ENCODE data around the gene KCNQ5.

KCNQ5 gene

GRCh38 chr6:72639920-72640614 lies 18.2 kb downstream of the KCNQ5 start:
- FAIRE-seq (no peak), DNase-seq (ENCODE audit: insufficient read length, low spot score) (no peak)

- no peak for FAIRE-seq
Measured at GRCh38 chr6:72640615-72640930, 18.7 kb downstream of the KCNQ5 start.

GRCh38 chr6:72642435-72642834 lies 20.6 kb downstream of the KCNQ5 start:
- no peak for DNase-seq (ENCODE audit: insufficient read length, low spot score)
- no peak for FAIRE-seq

More at GRCh38 chr6:72640615-72640930, 18.7 kb downstream of the KCNQ5 start:
- no peak for DNase-seq (ENCODE audit: insufficient read length, low spot score)

DNA sequence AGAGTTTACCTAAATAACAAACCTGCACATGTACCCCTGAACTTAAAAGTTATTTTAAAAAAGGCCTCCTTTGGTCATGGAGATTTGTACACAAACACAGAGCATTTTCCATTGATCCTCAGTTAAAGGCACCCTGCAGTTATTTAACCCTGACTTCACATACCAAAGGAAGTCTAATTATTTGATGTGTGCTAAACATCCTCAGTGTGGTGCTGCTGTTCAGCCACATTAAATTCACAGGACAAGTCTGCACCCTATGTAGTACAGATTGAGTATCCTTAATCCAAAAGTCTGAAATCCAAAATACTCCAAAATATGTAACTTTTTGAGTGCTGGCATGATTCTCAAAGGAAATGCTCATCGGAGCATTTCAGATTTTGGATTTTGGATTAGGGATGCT lies 21.4 kb downstream of the KCNQ5 start:
- FAIRE-seq = no peak
- no peak for DNase-seq (ENCODE audit: insufficient read length, low spot score)

DNA sequence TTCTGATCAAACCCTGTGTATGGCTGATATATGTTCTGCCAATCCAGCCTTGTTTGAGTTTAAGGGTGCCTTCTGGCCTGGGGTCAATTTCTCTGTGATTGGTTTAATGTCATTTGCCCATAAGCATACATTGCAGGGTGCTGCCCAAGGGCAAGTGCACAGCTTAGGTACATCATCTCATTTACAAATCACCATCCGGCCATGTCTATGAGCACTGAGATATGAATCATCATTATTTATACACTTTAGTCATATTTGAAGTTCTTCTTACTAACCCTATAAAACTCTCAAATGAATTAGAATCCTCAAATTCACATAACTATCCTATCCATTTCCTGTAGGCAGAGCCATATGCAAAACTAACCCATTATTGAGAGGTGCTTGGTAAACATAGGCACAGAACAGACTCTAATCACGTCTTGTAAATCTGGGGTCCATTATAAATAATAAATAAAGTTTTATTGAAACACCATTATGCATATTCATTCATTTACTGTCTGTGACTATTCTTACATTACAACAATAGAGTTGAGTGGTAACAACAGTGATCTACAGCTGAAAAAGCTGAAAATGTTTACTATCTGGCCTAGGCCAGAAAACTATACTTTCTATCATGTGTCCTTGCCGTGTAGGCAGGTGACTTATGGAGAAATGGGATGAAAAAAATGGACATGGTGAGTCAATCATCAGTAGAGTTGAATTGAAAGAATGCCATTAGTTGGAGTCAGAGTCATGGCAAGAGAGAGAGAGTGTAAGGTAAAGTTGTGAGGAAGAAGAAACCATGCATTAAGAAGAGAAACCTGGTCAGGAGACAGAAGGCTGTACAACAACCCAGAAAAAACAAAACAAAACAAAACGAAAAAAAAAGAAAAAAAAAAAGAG lies 25.0 kb downstream of the KCNQ5 start:
- FAIRE-seq = no peak
- DNase-seq (ENCODE audit: insufficient read length, low spot score) = no peak

DNA sequence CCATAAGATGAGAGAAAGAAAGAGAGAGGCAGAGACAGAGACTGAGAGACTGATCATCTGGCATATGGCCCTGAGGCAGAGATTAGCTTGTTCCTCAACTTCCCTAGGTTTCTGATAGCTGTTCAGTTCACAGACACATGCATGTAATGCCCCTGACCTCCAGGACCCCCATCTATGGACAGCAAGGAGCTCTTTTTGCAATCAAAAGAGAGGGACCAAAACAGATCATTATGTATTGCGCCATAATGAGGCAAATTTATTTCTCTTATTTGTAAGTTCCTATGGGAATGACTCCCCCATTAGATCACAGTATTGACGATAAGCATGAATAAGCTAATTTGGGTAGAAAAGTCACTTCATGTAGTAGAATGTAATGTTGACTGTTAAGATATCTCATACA lies 25.6 kb downstream of the KCNQ5 start:
- DNase-seq (ENCODE audit: insufficient read length, low spot score) = no peak
- no peak for FAIRE-seq

DNA sequence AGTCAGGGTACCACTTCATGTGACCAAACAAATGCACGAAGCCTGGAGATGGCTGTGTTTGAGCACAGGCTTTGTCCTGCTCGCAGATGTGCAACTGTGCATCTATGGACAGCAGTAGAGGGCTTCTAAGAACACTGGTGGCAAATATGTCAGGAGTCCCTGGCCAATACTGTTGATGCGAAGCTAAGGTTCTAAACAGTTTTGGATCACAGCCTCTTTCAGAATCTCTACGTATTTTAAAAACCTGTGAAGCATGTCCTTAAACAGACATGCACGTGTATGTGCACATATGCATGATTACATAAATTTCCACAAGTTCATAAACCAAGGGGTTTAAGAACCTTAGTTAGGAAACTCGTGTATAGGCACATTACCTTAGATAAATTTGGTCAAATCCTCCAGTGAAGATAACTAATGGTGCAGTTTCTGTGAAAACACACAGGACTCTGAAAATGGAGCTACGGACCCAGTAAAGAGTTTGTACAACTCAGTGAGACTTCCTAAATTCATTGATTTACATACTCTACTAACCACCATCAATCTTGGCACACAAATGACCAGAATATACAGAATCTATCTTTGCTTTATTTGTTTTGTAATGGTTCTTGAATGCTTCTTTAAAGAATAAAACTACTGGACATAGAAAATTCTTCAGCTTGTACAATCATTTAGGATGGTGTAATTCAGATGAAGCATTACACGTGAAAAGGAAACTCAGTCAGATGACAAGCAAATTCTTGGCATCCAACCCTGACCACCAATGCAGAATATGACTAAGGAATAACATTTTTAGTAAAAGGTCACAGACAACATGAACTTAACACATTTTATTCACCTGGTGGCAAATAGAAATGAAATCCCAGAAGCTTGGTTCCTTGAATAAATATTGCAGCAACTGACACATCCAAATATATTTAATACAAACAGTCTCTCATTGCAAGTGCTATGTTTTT lies 27.4 kb downstream of the KCNQ5 start:
- DNase-seq (ENCODE audit: insufficient read length, low spot score) = peak; percentile 6
- FAIRE-seq = peak; percentile 36

DNA sequence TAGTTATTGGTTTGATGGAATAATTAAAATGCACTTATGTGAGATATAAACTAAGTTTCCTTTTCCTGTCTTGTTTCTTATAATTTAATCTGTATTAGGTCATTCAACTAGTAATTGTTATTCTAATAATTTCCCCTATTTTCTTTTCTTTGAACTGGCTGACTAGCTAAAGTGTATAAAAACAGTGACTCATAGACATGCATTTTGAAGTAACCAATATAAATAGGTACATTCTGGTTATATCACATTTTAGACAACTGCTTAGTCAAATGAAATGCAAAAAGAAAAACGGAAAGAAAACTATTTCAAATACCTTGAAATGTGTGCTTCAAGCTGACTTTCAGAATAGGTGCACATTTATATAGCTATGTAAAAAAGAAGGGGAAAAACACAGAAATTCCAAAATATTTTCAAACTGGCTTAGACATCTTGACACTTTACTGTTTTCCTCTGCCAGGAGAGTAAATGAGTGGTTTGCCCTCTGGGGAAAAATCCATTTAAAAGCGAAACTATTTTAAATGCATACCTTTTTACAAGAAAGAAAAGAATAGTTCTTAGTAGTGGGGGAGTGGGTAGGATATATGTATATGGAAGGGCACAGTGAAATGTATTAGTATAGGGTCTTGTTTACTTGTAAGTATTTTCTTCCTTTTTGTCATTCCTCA lies 28.3 kb downstream of the KCNQ5 start:
- no peak for FAIRE-seq
- no peak for DNase-seq (ENCODE audit: insufficient read length, low spot score)

GRCh38 chr6:72651174-72651573 lies 29.3 kb downstream of the KCNQ5 start:
- DNase-seq (ENCODE audit: insufficient read length, low spot score) (no peak), FAIRE-seq (no peak)

DNA sequence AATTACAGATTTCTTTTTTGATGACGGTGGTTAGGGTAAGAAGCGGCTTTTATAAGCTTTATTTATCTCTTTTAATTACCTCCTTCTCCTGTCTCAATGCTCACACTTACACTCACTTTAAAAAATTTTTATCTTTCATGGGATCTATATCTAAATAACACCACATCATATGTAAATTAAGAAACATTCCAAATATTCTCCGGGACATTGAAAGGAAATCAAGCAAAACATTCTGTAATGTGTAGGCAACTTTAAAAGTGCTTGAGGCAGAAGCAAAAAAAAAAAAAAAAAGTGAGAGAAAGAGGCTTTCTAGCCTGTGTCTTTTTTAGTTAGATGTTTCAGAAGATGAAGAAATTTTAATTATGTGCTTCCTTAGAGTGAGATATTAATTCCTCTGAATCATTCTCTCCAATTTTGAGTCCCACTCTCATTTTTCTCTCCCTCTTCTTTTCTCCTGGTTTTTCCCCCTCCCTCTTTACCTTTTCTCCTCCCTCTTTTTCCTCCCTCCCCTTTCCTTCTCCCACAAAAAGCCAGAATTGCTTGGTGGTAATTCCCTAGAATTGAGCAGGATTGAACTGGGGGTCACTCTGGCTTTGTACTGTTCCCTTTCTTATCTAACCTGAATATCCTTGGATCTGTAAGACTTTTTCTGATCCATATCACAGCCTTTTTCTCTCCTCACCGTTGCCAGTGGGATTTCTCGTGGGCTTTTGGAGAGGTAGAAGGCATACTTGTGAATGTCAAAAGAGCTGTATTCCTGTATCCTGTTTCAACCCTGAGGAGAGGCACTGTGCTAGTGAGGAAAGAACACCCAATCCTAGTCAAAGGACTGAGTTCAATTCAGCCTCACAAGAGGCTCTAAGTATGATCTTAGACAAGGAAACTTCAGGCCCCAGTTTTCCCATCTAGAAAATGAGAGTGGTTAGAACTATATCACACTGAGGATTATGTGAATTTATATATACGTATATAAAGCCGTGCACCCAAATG lies 30.4 kb downstream of the KCNQ5 start:
- FAIRE-seq (no peak), DNase-seq (ENCODE audit: insufficient read length, low spot score) (no peak)

DNA sequence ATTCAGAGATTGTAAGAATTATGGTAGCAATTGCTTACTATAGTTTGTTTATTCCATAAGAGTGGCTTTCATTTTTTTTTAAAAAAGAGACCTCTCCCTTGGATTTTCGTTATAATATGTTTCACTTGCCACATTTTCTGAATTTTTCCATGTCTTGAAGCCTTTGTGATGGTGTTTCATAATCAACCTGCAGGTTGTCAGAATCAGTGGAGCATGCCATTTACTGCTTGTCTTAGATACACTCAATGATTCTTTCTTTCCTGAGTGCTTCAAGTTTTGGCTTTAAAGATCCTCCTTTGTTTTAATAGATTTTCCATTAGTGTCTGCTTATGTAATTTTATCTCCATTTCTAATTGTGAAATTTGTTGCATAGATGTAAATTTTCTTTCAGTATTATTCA lies 31.2 kb downstream of the KCNQ5 start:
- FAIRE-seq (no peak), DNase-seq (ENCODE audit: insufficient read length, low spot score) (no peak)

- no peak for DNase-seq (ENCODE audit: insufficient read length, low spot score)
- FAIRE-seq = no peak
Measured at GRCh38 chr6:72654071-72654621, 32.3 kb downstream of the KCNQ5 start.

DNA sequence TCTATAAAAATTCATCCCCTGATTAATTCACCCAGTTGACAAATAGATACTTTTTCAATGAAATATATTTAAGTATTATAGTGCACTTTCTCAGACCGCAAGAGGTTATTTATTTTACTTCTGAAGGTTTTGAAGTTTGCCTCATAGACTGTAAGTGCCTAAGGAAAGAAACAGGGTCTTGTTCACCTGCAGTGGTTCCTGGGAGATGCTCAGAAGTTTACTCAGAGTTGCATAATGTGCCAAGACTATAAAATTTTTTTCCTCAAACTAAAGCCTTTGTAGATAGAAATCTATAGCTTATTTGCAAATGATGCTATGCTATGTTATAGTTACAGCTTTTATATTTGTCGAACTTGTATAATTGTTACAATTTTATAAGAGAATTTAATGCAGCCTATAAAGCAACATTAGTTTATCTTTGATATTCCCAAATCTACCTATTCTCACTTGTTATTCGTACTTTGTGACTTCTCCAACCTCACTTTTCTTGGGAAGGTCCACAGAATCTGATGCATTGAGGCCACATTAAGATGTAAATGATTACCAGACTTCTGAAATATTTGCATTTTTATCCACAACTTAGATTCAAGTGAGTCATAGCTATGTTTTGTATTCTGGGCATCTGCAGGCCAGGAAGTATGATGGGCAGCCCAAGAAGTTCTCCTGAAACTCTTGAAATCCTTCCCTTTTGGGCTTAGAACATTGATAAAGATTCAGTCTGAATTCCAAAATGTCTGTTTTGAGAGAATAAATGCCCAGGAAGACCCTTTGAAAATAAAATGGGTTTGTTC lies 35.7 kb downstream of the KCNQ5 start:
- FAIRE-seq (no peak), DNase-seq (ENCODE audit: insufficient read length, low spot score) (no peak)

- no peak for DNase-seq (ENCODE audit: insufficient read length, low spot score)
- no peak for FAIRE-seq
Measured at GRCh38 chr6:72659754-72660153, 37.9 kb downstream of the KCNQ5 start.

- FAIRE-seq = no peak
- no peak for DNase-seq (ENCODE audit: insufficient read length, low spot score)
Measured at GRCh38 chr6:72661411-72661810, 39.5 kb downstream of the KCNQ5 start.

DNA sequence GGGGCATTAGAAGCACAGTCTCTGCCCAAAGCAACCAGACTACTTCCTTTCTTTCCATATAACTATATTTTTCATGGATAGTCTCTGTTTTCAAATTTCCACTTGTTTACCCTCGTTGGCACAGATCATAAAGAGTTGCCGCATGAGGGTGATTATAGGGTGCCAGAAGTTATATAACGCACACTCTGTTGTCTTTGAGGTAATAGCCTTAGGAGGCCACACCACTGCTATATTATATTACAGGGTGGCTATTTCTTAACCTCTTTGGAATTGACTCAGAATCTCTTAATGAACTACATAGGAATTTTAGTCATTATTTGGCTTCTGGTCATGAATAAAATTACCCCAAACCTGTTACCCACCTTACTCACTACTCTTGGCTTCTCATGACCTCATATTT lies 43.7 kb downstream of the KCNQ5 start:
- no peak for FAIRE-seq
- DNase-seq (ENCODE audit: insufficient read length, low spot score) = no peak

DNA sequence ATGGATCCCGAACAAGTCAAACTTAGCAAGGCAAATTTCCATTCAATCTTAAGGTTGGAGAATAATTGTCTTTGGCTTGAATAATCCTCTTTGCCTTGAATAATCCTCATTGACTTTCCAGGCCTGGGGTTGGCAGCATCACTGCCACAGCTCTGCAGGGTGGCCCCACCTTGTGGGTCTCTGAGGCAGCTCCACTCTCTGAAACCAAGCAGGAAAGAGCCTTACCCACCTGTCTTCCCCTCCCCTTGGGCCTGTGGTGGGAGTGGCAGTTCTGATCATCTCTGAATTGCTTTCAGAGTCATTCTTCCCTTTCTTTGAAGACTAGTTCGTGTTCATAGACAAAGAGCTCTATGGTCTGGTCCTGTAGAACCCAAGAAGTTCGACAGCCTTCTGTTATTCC lies 47.5 kb downstream of the KCNQ5 start:
- FAIRE-seq (no peak), DNase-seq (ENCODE audit: insufficient read length, low spot score) (no peak)

GRCh38 chr6:72672906-72673305 lies 51.0 kb downstream of the KCNQ5 start:
- DNase-seq (ENCODE audit: insufficient read length, low spot score) = no peak
- no peak for FAIRE-seq
